HEK293T (cell line): Measurements from ENCODE around the gene TOMM40L.
A peak's percentile ranks its signal among the peaks of the same experiment; 100 is the strongest.

Experiments
- CTCF ChIA-PET: fragments of 350-600 bp; formaldehyde crosslinking; extraction: SDS; loops from one replicate; lab custom pipeline; 2021; ENCODE audit warnings: antibody characterized with exemption, inconsistent platforms; lab: Yijun Ruan, JAX
- POLR2A ChIA-PET: fragments of 350-600 bp; formaldehyde crosslinking; extraction: SDS; loops from one replicate; lab custom pipeline; 2020; ENCODE audit warnings: antibody characterized with exemption, inconsistent platforms; lab: Yijun Ruan, JAX
- DNase-seq: peaks from one replicate; pipeline ENCODE4 v3.0.0; 2012; ENCODE audit warnings: mixed read lengths; ENCODE audit errors: extremely low spot score
- ARNT ChIP-seq: fragments of 450-650 bp; IDR thresholded peaks from 2 replicates; pipeline ENCODE4 v1.6.1; 2017; ENCODE audit warnings: mild to moderate bottlenecking
- BHLHE40 ChIP-seq: fragments of 450-650 bp; IDR thresholded peaks from 2 replicates; pipeline ENCODE4 v1.6.1; 2016; ENCODE audit warnings: mild to moderate bottlenecking, moderate library complexity, borderline replicate concordance
- CTBP1 ChIP-seq: fragments of 450-650 bp; IDR thresholded peaks from 2 replicates; pipeline ENCODE4 v1.6.1; 2016; ENCODE audit warnings: borderline replicate concordance
- ELF4 ChIP-seq: fragments of 450-650 bp; IDR thresholded peaks from 2 replicates; pipeline ENCODE4 v1.6.1; 2017; ENCODE audit warnings: antibody characterized with exemption
- FOXA1 ChIP-seq: fragments of 450-650 bp; IDR thresholded peaks from 2 replicates; pipeline ENCODE4 v1.6.1; 2016; ENCODE audit warnings: mild to moderate bottlenecking
- FOXK2 ChIP-seq: fragments of 450-650 bp; IDR thresholded peaks from 2 replicates; pipeline ENCODE4 v1.6.1; 2016; ENCODE audit warnings: mild to moderate bottlenecking
- FOXM1 ChIP-seq: fragments of 450-650 bp; IDR thresholded peaks from 2 replicates; pipeline ENCODE4 v1.6.1; 2017; ENCODE audit warnings: mild to moderate bottlenecking, borderline replicate concordance
- HDGF ChIP-seq: fragments of 450-650 bp; IDR thresholded peaks from 2 replicates; pipeline ENCODE4 v1.6.1; 2017; ENCODE audit warnings: antibody characterized with exemption, borderline replicate concordance
- L3MBTL2 ChIP-seq: fragments of 450-650 bp; conservative IDR thresholded peaks from 2 replicates; pipeline ENCODE4 v1.6.1; 2016; ENCODE audit warnings: mild to moderate bottlenecking
- LEF1 ChIP-seq: fragments of 450-650 bp; IDR thresholded peaks from 2 replicates; pipeline ENCODE4 v1.6.1; 2017; ENCODE audit warnings: mild to moderate bottlenecking, borderline replicate concordance
- NFRKB ChIP-seq: fragments of 450-650 bp; IDR thresholded peaks from 2 replicates; pipeline ENCODE4 v1.6.1; 2016; ENCODE audit warnings: mild to moderate bottlenecking, moderate library complexity
- PKNOX1 ChIP-seq: fragments of 450-650 bp; IDR thresholded peaks from 2 replicates; pipeline ENCODE4 v1.6.1; 2016
- SP1 ChIP-seq: fragments of 450-650 bp; IDR thresholded peaks from 2 replicates; pipeline ENCODE4 v1.6.1; 2017
- SUZ12 ChIP-seq: fragments of 450-650 bp; IDR thresholded peaks from 2 replicates; pipeline ENCODE4 v1.6.1; 2016; ENCODE audit warnings: mild to moderate bottlenecking
- TARDBP ChIP-seq: fragments of 450-650 bp; IDR thresholded peaks from 2 replicates; pipeline ENCODE4 v1.6.1; 2016
- ZNF384 ChIP-seq: fragments of 450-650 bp; IDR thresholded peaks from 2 replicates; pipeline ENCODE4 v1.6.1; 2016

TOMM40L gene

DNA sequence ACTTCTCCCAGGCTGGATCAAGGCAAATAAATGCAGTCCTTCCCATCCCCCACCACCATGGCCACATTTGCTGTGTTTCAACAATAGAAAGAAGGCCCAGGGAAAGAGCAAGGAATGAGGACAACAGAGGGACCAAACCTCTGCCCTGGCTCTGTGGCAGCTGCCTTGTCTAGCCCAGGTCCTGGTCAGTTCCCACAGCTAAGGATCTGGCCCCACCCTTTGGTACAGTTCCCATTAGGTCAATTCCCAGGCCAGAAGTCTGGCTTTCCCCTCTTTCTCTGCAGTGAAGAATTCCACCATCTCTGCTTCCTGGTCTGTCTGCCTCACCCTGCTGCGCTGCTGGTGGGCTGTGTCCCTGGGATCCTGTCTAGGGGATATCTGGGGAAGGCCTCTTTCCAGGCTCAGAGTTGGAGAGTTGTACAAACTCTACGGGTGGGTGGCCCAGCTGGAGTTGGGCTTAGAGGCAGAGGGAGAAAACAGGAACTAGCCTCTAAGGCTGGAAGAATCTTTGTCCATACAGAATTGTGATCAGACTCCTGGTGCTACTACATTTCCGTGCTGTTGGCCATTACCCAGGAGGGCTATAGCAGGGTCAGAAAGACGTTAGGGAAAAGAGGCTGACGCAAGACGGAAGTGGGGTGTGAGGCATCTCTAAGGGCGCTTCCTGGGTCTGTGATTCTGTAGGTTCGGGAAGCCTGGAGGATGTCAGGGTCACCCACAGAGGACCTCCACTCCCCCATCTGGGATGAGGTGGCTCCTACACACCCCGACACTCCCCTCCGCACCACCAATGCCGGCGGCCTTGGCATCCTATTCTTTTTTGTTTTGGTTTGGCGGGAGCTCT, 24.6 kb upstream of the TOMM40L start:
- DNase-seq, result no peak

GRCh38 chr1:161201836-161202712, 23.8 kb upstream of the TOMM40L start, which contains the start of gene NDUFS2:
Gene NDUFS2 (plus strand): TSS chr1:161202367. CDS start chr1:161202386, 19 bp downstream.
- ChIA-PET CTCF (interaction anchor here (0.6 to 2.4 kb wide), 6 partner anchors 9 to 180 kb away, joined by 3 to 9 read pairs (median 4); partner anchors contain the start of gene PPOX), POLR2A (interaction anchor here (0.6 to 2.7 kb wide), 24 partner anchors 9 to 238 kb away, joined by 3 to 32 read pairs (median 4); partner anchors contain the start of genes APOA2, B4GALT3, FCER1G and MPZ)
- DNase-seq, result peak; percentile 98
- TF ChIP-seq CTBP1 (no peak), ZNF384 (no peak), HDGF (no peak), LEF1 (no peak), TARDBP (no peak), PKNOX1 (no peak), L3MBTL2 (peak; percentile 45; the same call in 1 of the 2 replicates), NFRKB (peak; percentile 71), ELF4 (peak; percentile 90)

More for the DNA sequence above, 24.6 kb upstream of the TOMM40L start:
- CTCF ChIA-PET, result interaction anchor here (0.6 to 2.4 kb wide), 3 partner anchors 8 to 101 kb away, joined by 4 to 9 read pairs (median 5); no protein-coding TSS in a partner anchor
- POLR2A ChIA-PET, result interaction anchor here (0.6 to 2.7 kb wide), 19 partner anchors 8 to 239 kb away, joined by 3 to 32 read pairs (median 5); partner anchors contain the start of genes APOA2, B4GALT3, FCER1G and MPZ
- TF ChIP-seq SP1 (no peak), L3MBTL2 (no peak), FOXA1 (no peak)

DNA sequence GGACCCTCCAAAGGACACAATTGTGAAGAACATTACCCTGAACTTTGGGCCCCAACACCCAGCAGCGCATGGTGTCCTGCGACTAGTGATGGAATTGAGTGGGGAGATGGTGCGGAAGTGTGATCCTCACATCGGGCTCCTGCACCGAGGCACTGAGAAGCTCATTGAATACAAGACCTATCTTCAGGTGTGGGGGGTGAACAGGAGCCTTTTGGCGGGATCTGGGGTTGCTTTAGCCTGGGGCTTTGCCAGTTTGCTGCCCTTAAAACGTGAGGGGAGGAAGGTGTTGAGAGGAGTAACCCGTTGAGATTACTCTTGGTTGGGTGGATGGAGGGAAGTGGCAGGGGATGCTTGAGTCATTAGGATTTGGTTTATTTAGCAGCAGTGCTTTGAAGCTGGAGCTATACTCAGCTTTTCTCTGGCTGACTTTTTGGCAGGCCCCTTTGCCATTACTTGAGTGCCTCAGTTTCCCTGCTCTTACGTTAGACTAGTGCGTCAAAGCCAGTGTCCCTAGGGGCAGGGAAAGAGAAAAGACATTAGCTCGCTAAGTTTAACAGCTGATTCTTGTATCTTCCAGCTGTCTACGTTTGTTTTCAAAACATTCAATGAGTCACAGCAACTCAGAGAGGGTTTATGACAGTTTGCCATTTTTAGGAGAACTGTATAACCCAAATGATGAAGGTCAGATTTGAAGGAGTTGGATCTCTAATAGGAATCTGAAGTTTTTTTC, 19.3 kb upstream of the TOMM40L start:
- POLR2A ChIA-PET, result interaction anchor here (0.6 to 1.4 kb wide), 2 partner anchors 74 to 183 kb away, joined by 3 read pairs; partner anchors contain the start of gene DEDD
- no peak for DNase-seq
- no peak for TF ChIP-seq CTBP1
- no peak for TF ChIP-seq TARDBP
- TF ChIP-seq FOXA1, result no peak
- TF ChIP-seq ZNF384, result no peak
- TF ChIP-seq FOXK2, result no peak
- no peak for TF ChIP-seq LEF1
- TF ChIP-seq PKNOX1, result no peak
- no peak for TF ChIP-seq BHLHE40
- TF ChIP-seq SP1, result no peak
- no peak for TF ChIP-seq ARNT
- no peak for TF ChIP-seq L3MBTL2
- no peak for TF ChIP-seq FOXM1
- no peak for TF ChIP-seq HDGF
- TF ChIP-seq NFRKB, result no peak
- TF ChIP-seq SUZ12, result no peak
- TF ChIP-seq ELF4, result no peak
- CTCF ChIA-PET, result interaction anchor here (1.0 kb wide), 1 partner anchor 21 kb away, joined by 3 read pairs; no protein-coding TSS in a partner anchor

DNA sequence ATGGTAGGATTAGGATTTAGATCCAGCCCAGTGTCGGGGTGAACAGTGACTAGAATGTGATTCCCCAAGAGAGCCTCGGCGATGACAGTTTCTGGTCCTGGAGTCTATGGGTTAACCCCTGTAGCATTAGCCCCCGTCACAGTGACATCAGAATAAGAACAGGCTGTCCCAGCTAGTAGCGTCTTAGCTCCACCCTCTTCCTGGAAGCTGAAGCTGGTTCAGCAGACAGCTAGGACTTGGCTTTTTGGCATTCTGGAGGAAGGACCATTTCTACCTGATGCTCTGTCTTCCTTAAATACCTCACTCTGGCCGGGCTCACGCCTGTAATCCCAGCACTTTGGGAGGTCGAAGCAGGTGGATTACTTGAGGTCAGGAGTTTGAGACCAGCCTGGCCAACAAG, 18.7 kb upstream of the TOMM40L start:
- POLR2A ChIA-PET, result no interaction called here
- CTCF ChIA-PET, result interaction anchor here (1.0 kb wide), 1 partner anchor 20 kb away, joined by 3 read pairs; no protein-coding TSS in a partner anchor
- no peak for TF ChIP-seq CTBP1
- TF ChIP-seq HDGF, result no peak
- TF ChIP-seq TARDBP, result no peak
- no peak for TF ChIP-seq LEF1
- TF ChIP-seq BHLHE40, result no peak
- no peak for TF ChIP-seq ZNF384
- no peak for DNase-seq

- DNase-seq, result peak; percentile 89
- ChIA-PET CTCF (interaction anchor here (0.8 to 1.5 kb wide), 2 partner anchors 16 to 172 kb away, joined by 4 to 7 read pairs; no protein-coding TSS in a partner anchor), POLR2A (interaction anchor here (2.3 to 2.5 kb wide), 2 partner anchors 8 to 16 kb away, joined by 9 to 16 read pairs; partner anchors contain the start of genes NDUFS2 and TOMM40L)
- no peak for TF ChIP-seq NFRKB
- peak; percentile 12; the same call in 1 of the 2 replicates for TF ChIP-seq HDGF
Observed at GRCh38 chr1:161209790-161210409, 16.0 kb upstream of the TOMM40L start.
